ENCODE data around the gene LYSMD1. TPM values are rescaled to one million over a fixed set of nuclear protein-coding genes. Genes with fewer than 3 reads are reported as not detected.

Gene LYSMD1
- total RNA-seq, 1 experiment from 2014 or later: 7.6 TPM

- Mint-ChIP-seq H3K4me3 (ENCODE audit: low read depth, unreplicated experiment) (no peak overlapping the region), H3K27me3 (ENCODE audit: unreplicated experiment) (no peaks in the 10 kb centered on the region), H3K36me3 (ENCODE audit: insufficient read depth, unreplicated experiment) (peaks cover 63% of the 10 kb centered on the region), H3K9me3 (ENCODE audit: low read depth, unreplicated experiment) (no peaks in the 10 kb centered on the region), H3K27ac (ENCODE audit: unreplicated experiment) (no peak overlapping the region), H3K4me1 (ENCODE audit: low read depth, unreplicated experiment) (peaks cover 12% of the 10 kb centered on the region)
- CTCF ChIA-PET: interaction anchor here (0.8 kb wide), 1 partner anchor 521 kb away, joined by 4 read pairs; no protein-coding TSS in a partner anchor
- BruUV-seq (replicated peaks): no TSS peak
- DNase-seq: no peak
- intact Hi-C loops (cut with micrococcal nuclease; ENCODE audit: unreplicated experiment): no loop called here
- TF ChIP-seq CTCF (IDR thresholded peaks at IDR 0.05; ENCODE audit: unreplicated experiment): no peak
Measured at GRCh38 chr1:151187205-151187604, 21.5 kb upstream of the LYSMD1 start.

- intact Hi-C loops (cut with micrococcal nuclease; ENCODE audit: unreplicated experiment): no loop called here
- peaks cover 12% of the 10 kb centered on the region for H3K4me1 Mint-ChIP-seq (ENCODE audit: low read depth, unreplicated experiment)
- DNase-seq: no peak
- no peaks in the 10 kb centered on the region for H3K27me3 Mint-ChIP-seq (ENCODE audit: unreplicated experiment)
- H3K27ac Mint-ChIP-seq (ENCODE audit: unreplicated experiment): no peak overlapping the region
- CTCF ChIA-PET: no interaction called here
- no peak overlapping the region for H3K4me3 Mint-ChIP-seq (ENCODE audit: low read depth, unreplicated experiment)
- H3K9me3 Mint-ChIP-seq (ENCODE audit: low read depth, unreplicated experiment): no peaks in the 10 kb centered on the region
- no TSS peak for BruUV-seq (replicated peaks)
- no peak for TF ChIP-seq CTCF (IDR thresholded peaks at IDR 0.05; ENCODE audit: unreplicated experiment)
- peaks cover 63% of the 10 kb centered on the region for H3K36me3 Mint-ChIP-seq (ENCODE audit: insufficient read depth, unreplicated experiment)
Measured at GRCh38 chr1:151184211-151184610, 18.5 kb upstream of the LYSMD1 start.

- no peak overlapping the region for H3K4me3 Mint-ChIP-seq (ENCODE audit: low read depth, unreplicated experiment)
- H3K9me3 Mint-ChIP-seq (ENCODE audit: low read depth, unreplicated experiment): no peaks in the 10 kb centered on the region
- no peak overlapping the region for H3K27ac Mint-ChIP-seq (ENCODE audit: unreplicated experiment)
- H3K36me3 Mint-ChIP-seq (ENCODE audit: insufficient read depth, unreplicated experiment): peaks cover 44% of the 10 kb centered on the region
- no peaks in the 10 kb centered on the region for H3K4me1 Mint-ChIP-seq (ENCODE audit: low read depth, unreplicated experiment)
- CTCF ChIA-PET: interaction anchor here (0.9 to 1.0 kb wide), 2 partner anchors 13 to 77 kb away, joined by 3 to 4 read pairs; partner anchors contain the start of gene VPS72
- no peak for TF ChIP-seq CTCF (IDR thresholded peaks at IDR 0.05; ENCODE audit: unreplicated experiment)
- TSS peak; percentile 43 for BruUV-seq (replicated peaks)
- H3K27me3 Mint-ChIP-seq (ENCODE audit: unreplicated experiment): no peaks in the 10 kb centered on the region
- intact Hi-C loops (cut with micrococcal nuclease; ENCODE audit: unreplicated experiment): no loop called here
- no peak for DNase-seq
Measured at GRCh38 chr1:151176514-151177045, 10.9 kb upstream of the LYSMD1 start.

GRCh38 chr1:151175863-151176262, 10.2 kb upstream of the LYSMD1 start, which contains the start of gene TMOD4:
TSS of gene TMOD4 (minus strand) at chr1:151175981. CDS start at chr1:151174875, 1,106 bp downstream.
- Mint-ChIP-seq H3K36me3 (ENCODE audit: insufficient read depth, unreplicated experiment) (peaks cover 40% of the 10 kb centered on the region), H3K4me3 (ENCODE audit: low read depth, unreplicated experiment) (no peak within 1 kb of the TSS), H3K27me3 (ENCODE audit: unreplicated experiment) (no peaks in the 10 kb centered on the region), H3K9me3 (ENCODE audit: low read depth, unreplicated experiment) (no peaks in the 10 kb centered on the region), H3K4me1 (ENCODE audit: low read depth, unreplicated experiment) (no peaks in the 10 kb centered on the region), H3K27ac (ENCODE audit: unreplicated experiment) (no peak within 1 kb of the TSS)
- BruUV-seq (replicated peaks): no TSS peak
- TF ChIP-seq CTCF (IDR thresholded peaks at IDR 0.05; ENCODE audit: unreplicated experiment): peak; percentile 70
- DNase-seq: no peak
- CTCF ChIA-PET: interaction anchor here (0.9 to 1.0 kb wide), 2 partner anchors 14 to 76 kb away, joined by 3 to 4 read pairs; partner anchors contain the start of gene VPS72
- intact Hi-C loops (cut with micrococcal nuclease; ENCODE audit: unreplicated experiment): no loop called here
